Vagina (tissue), 2 donors: ENCODE results near the gene C10orf105.

Experiments used
- POLR2A ChIP-seq, 2 donors: fragments of 450-650 bp; IDR thresholded peaks; one replicate each; pipeline ENCODE4 v1.6.1; 2017; ENCODE audit warnings: antibody characterized with exemption in 2 of 2, mild to moderate bottlenecking in 2 of 2, moderate library complexity in 2 of 2
- POLR2AphosphoS5 ChIP-seq, 2 donors: sonication (generic); formaldehyde crosslinking; IDR thresholded peaks; one replicate each; pipeline ENCODE4 v1.9.0; 2017; ENCODE audit warnings: antibody characterized with exemption in 2 of 2, mild to moderate bottlenecking in 2 of 2, low read depth in 1 of 2; ENCODE audit not compliant: insufficient read depth in 1 of 2
- TF ChIP-seq, protein P1 (sequence below), 3 experiments: fragments of 450-650 bp in 2 of 3; fragments of 200-600 bp in 1 of 3; sonication (generic) in 1 of 3; IDR thresholded peaks; one replicate each; pipeline ENCODE4 v1.5.1; 2017 to 2019; ENCODE audit warnings: antibody characterized with exemption in 3 of 3, mild to moderate bottlenecking in 2 of 3, moderate library complexity in 2 of 3

DNA sequence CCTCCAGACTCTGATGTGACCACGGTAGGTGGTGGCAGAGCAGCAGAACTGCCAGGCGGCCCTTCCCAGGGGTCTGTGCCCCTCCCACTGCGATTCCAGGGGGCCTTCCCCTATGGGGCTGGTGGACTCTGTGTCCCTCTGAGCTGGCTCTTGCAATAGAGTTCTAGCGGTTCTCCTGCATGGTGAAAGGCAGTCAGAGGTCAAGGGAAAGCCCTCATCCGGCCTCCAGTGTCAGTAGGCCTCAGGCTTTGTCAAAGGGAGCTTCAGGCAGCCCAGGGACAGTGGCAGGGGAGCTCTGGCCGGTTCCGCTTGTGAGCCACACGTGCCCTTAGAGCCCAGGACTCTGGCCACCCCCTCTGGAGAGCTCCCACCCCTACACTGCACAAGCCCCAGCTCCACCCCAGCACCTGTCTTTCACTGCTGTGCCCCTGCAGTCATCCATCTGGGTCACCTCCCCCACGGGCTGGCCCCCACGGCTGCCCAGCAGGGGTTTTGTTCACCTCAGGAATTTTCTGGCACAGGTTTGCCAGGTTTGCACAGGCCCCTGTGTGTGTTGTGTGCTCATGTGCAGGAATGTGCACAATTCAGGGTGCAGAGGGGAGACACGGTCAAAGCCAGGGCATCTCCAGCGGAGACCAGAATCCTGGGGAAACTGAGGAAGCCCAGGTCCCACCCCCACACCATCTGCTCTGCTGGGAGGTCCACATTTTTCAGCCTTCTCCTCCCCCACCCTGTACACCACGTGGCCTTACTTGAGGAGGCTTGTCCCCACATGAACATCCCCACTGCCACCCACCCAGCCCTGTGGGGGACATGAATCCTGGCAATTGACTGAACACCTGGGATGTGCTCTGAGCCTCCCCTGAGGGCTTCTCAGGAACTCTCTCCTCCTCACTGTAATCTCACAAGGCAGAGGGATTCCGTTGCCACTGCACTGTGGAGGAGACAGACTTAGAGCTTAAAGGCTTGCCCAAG is 23.8 kb downstream of the C10orf105 start:
- TF ChIP-seq POLR2A (IDR thresholded peaks at IDR 0.05) (no peak), POLR2AphosphoS5 (IDR thresholded peaks at IDR 0.05; ENCODE audit: insufficient read depth in 1 of 2, low read depth in 1 of 2) (no peak)
- TF ChIP-seq, protein P1, sequence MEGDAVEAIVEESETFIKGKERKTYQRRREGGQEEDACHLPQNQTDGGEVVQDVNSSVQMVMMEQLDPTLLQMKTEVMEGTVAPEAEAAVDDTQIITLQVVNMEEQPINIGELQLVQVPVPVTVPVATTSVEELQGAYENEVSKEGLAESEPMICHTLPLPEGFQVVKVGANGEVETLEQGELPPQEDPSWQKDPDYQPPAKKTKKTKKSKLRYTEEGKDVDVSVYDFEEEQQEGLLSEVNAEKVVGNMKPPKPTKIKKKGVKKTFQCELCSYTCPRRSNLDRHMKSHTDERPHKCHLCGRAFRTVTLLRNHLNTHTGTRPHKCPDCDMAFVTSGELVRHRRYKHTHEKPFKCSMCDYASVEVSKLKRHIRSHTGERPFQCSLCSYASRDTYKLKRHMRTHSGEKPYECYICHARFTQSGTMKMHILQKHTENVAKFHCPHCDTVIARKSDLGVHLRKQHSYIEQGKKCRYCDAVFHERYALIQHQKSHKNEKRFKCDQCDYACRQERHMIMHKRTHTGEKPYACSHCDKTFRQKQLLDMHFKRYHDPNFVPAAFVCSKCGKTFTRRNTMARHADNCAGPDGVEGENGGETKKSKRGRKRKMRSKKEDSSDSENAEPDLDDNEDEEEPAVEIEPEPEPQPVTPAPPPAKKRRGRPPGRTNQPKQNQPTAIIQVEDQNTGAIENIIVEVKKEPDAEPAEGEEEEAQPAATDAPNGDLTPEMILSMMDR (IDR thresholded peaks at IDR 0.05), result no peak
